Caco-2 (cell line): ENCODE data around the gene PTPRN2. TPM values are rescaled to one million over a fixed set of nuclear protein-coding genes. Genes with fewer than 3 reads are reported as not detected.

ENCODE experiments used
- BruUV-seq: library from RNA; stranded (reverse); fragments of 400-500 nt; replicated peaks from 2 replicates; lab custom pipeline; 2021; lab: Mats Ljungman, UMichigan
- CTCF ChIA-PET: fragments of 300-600 bp; sonication (Branson Sonifier 250); formaldehyde crosslinking; loops from one replicate; lab custom pipeline; 2022; ENCODE audit warnings: antibody characterized with exemption; lab: Charles Lee
- POLR2A ChIA-PET: fragments of 300-600 bp; sonication (Branson Sonifier 250); formaldehyde crosslinking; loops from one replicate; lab custom pipeline; 2022; ENCODE audit warnings: antibody characterized with exemption; lab: Charles Lee
- DNase-seq, 2 experiments: peaks; one replicate each; pipeline versions ENCODE4 v3.0.0 to v3.0.0-alpha.2; 2020 to 2022
- H3K27me3 ChIP-seq: replicated peaks from 2 replicates; pipeline ENCODE4 v1.6.0; 2011; ENCODE audit warnings: low read length; ENCODE audit not compliant: control insufficient read depth, insufficient read depth
- H3K36me3 ChIP-seq: 2 replicates; pipeline ENCODE4 v1.5.1; 2011; ENCODE audit warnings: low read length; ENCODE audit not compliant: control insufficient read depth, insufficient read depth
- H3K4me1 ChIP-seq: fragments of 250-450 bp; sonication (Bioruptor Pico); 2 replicates; pipeline ENCODE4 v1.5.1; 2020; ENCODE audit warnings: mild to moderate bottlenecking
- H3K4me3 ChIP-seq: 2 replicates; pipeline ENCODE4 v1.5.1; 2011; ENCODE audit warnings: low read depth, mild to moderate bottlenecking, control low read depth, low read length
- H3K9me3 ChIP-seq: fragments of 250-450 bp; sonication (Bioruptor Pico); 2 replicates; pipeline ENCODE4 v1.5.1; 2020; ENCODE audit warnings: mild to moderate bottlenecking, moderate library complexity
- H3K27ac Mint-ChIP-seq: one replicate; pipeline ENCODE4 v1.8.0; 2022; ENCODE audit warnings: mixed read lengths; ENCODE audit not compliant: unreplicated experiment
- H3K27me3 Mint-ChIP-seq: one replicate; pipeline ENCODE4 v1.8.0; 2022; ENCODE audit warnings: mixed read lengths; ENCODE audit not compliant: insufficient read depth, unreplicated experiment
- H3K36me3 Mint-ChIP-seq: one replicate; pipeline ENCODE4 v1.8.0; 2022; ENCODE audit warnings: mild to moderate bottlenecking, mixed read lengths; ENCODE audit not compliant: insufficient read depth, unreplicated experiment
- H3K4me1 Mint-ChIP-seq: one replicate; pipeline ENCODE4 v1.8.0; 2022; ENCODE audit warnings: low read depth, mixed read lengths; ENCODE audit not compliant: unreplicated experiment
- H3K4me3 Mint-ChIP-seq: one replicate; pipeline ENCODE4 v1.8.0; 2022; ENCODE audit warnings: mild to moderate bottlenecking, moderate library complexity, mixed read lengths; ENCODE audit not compliant: unreplicated experiment
- H3K9me3 Mint-ChIP-seq: one replicate; pipeline ENCODE4 v1.8.0; 2022; ENCODE audit warnings: mixed read lengths; ENCODE audit not compliant: unreplicated experiment
- intact Hi-C: fragments of 100-400 bp; cut with micrococcal nuclease; formaldehyde crosslinking; loops from one replicate; pipeline ENCODE4 v1.10.0; 2022; ENCODE audit not compliant: unreplicated experiment
- total RNA-seq: library from RNA; stranded (reverse); gene quantifications from 2 replicates; pipeline ENCODE4 v1.2.3, GENCODE V29; 2022
- TF ChIP-seq, protein P1 (sequence below), 2 experiments: fragments of 200-600 bp in 1 of 2; IDR thresholded peaks; 1 replicate in 1 of 2; 2 replicates in 1 of 2; pipeline versions ENCODE4 v1.5.1 to v1.8.0; 2011 to 2022; ENCODE audit warnings: antibody characterized with exemption in 1 of 2, control low read depth in 1 of 2, inconsistent platforms in 1 of 2, low read depth in 1 of 2, low read length in 1 of 2, mild to moderate bottlenecking in 1 of 2, moderate library complexity in 1 of 2; ENCODE audit not compliant: insufficient read depth in 1 of 2, severe bottlenecking in 1 of 2, unreplicated experiment in 1 of 2

Gene PTPRN2
- total RNA-seq, 1 experiment from 2014 or later, result 1.4 TPM

DNA sequence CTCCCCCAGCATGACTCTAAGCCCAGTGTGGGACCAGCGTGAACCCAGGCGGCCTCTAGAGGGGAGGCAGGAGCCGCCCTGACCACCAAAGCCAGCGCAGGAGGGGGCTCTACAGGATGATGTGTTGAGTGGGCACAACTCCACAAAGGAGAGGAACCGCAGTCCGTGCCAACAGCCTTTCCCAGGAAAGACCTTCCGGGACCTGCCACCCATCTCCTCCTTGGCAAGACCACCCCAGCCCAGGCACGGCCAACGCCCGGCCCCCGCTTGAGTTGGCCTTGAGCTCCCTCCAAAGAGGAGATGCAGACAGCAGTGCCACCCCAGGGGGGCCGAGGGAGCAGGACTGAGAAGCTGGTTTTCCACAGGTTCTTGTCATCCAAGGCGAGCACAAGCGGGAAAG lies 38.9 kb downstream of the PTPRN2 start:
- Histone ChIP-seq H3K9me3 (no peaks in the 10 kb centered on the region), H3K4me3 (no peak overlapping the region), H3K4me1 (no peaks in the 10 kb centered on the region), H3K27me3 (no peaks in the 10 kb centered on the region), H3K36me3 (no peaks in the 10 kb centered on the region)
- no peak for DNase-seq
- no peaks in the 10 kb centered on the region for H3K27me3 Mint-ChIP-seq
- TF ChIP-seq, protein P1, sequence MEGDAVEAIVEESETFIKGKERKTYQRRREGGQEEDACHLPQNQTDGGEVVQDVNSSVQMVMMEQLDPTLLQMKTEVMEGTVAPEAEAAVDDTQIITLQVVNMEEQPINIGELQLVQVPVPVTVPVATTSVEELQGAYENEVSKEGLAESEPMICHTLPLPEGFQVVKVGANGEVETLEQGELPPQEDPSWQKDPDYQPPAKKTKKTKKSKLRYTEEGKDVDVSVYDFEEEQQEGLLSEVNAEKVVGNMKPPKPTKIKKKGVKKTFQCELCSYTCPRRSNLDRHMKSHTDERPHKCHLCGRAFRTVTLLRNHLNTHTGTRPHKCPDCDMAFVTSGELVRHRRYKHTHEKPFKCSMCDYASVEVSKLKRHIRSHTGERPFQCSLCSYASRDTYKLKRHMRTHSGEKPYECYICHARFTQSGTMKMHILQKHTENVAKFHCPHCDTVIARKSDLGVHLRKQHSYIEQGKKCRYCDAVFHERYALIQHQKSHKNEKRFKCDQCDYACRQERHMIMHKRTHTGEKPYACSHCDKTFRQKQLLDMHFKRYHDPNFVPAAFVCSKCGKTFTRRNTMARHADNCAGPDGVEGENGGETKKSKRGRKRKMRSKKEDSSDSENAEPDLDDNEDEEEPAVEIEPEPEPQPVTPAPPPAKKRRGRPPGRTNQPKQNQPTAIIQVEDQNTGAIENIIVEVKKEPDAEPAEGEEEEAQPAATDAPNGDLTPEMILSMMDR (IDR thresholded peaks at IDR 0.05; ENCODE audit: insufficient read depth in 1 of 2, low read depth in 1 of 2, low read length in 1 of 2, severe bottlenecking in 1 of 2, unreplicated experiment in 1 of 2), result no peak
- no peaks in the 10 kb centered on the region for H3K36me3 Mint-ChIP-seq
- ChIA-PET CTCF (no interaction called here), POLR2A (no interaction called here)
- intact Hi-C loops, result no loop called here
- no TSS peak for BruUV-seq
- H3K27ac Mint-ChIP-seq, result no peak overlapping the region
- no peak overlapping the region for H3K4me3 Mint-ChIP-seq
- no peaks in the 10 kb centered on the region for H3K4me1 Mint-ChIP-seq
- no peaks in the 10 kb centered on the region for H3K9me3 Mint-ChIP-seq

DNA sequence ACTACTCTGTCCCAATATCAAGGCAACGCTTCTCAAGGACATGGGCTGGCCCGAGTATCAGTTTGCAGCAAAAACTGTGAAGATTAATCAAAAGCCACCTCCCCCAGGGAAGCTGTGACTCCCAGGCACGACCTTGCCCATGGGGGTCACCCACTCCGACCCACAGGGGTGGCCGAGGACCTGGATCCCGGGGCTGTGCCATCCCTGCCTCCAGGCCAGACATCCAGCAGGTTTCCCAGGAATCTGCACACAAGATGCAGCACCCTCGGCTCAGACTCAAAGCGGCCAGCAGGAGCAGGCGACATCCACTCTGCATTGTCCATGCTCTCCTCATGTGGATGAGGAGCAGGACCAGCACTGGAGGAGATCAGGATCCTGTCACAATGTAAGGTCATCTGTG lies 39.8 kb downstream of the PTPRN2 start:
- intact Hi-C loops, result no loop called here

DNA sequence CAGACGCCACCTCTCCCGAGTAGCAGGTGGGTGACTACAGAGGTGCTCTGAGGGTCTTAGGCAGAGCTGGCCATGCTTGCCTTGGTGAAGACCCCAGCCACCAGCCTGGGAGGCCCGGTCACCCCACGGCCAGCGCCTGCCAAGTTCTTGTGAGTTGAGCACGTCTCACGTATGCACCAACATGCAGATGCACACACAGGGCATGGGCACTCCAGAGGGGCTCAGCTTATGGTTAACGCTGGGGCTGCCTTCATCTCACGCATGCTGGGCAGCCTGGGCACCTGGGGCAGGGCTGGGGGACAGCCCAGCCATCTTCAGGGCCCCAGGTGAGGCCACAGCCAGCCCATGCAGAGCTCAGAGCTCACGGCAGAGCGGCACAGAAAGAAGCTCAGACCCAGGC lies 41.0 kb downstream of the PTPRN2 start:
- H3K36me3 Mint-ChIP-seq, result no peaks in the 10 kb centered on the region
- no peak overlapping the region for H3K4me3 ChIP-seq
- H3K36me3 ChIP-seq, result no peaks in the 10 kb centered on the region
- intact Hi-C loops, result no loop called here
- TF ChIP-seq, protein P1 (IDR thresholded peaks at IDR 0.05; ENCODE audit: insufficient read depth in 1 of 2, low read depth in 1 of 2, low read length in 1 of 2, severe bottlenecking in 1 of 2, unreplicated experiment in 1 of 2), result no peak
- no peaks in the 10 kb centered on the region for H3K27me3 Mint-ChIP-seq
- no TSS peak for BruUV-seq
- ChIA-PET POLR2A (no interaction called here), CTCF (no interaction called here)
- DNase-seq, result no peak
- no peak overlapping the region for H3K4me3 Mint-ChIP-seq
- H3K27ac Mint-ChIP-seq, result no peak overlapping the region
- H3K9me3 Mint-ChIP-seq, result no peaks in the 10 kb centered on the region
- no peaks in the 10 kb centered on the region for H3K4me1 Mint-ChIP-seq
- no peaks in the 10 kb centered on the region for H3K4me1 ChIP-seq
- no peaks in the 10 kb centered on the region for H3K27me3 ChIP-seq
- H3K9me3 ChIP-seq, result no peaks in the 10 kb centered on the region

More for the DNA sequence above, 39.8 kb downstream of the PTPRN2 start:
- no peak overlapping the region for H3K4me3 Mint-ChIP-seq
- no peak for DNase-seq
- H3K4me1 Mint-ChIP-seq, result no peaks in the 10 kb centered on the region
- Histone ChIP-seq H3K27me3 (no peaks in the 10 kb centered on the region), H3K4me1 (no peaks in the 10 kb centered on the region), H3K4me3 (no peak overlapping the region), H3K36me3 (no peaks in the 10 kb centered on the region), H3K9me3 (no peaks in the 10 kb centered on the region)
- H3K36me3 Mint-ChIP-seq, result no peaks in the 10 kb centered on the region
- no peak overlapping the region for H3K27ac Mint-ChIP-seq
- no peaks in the 10 kb centered on the region for H3K27me3 Mint-ChIP-seq
- ChIA-PET CTCF (no interaction called here), POLR2A (no interaction called here)
- TF ChIP-seq, protein P1 (IDR thresholded peaks at IDR 0.05; ENCODE audit: insufficient read depth in 1 of 2, low read depth in 1 of 2, low read length in 1 of 2, severe bottlenecking in 1 of 2, unreplicated experiment in 1 of 2), result no peak
- no TSS peak for BruUV-seq
- H3K9me3 Mint-ChIP-seq, result no peaks in the 10 kb centered on the region
